GM12873 (cell line): ENCODE data around the gene NUDT3.

ENCODE experiments used
- TF ChIP-seq, protein P1 (sequence below): IDR thresholded peaks from 2 replicates; pipeline ENCODE4 v1.5.1; 2012; ENCODE audit warnings: low read depth, mild to moderate bottlenecking, moderate library complexity, low read length, control low read depth; ENCODE audit not compliant: insufficient read depth; ENCODE audit errors: missing control alignments

NUDT3 gene

DNA sequence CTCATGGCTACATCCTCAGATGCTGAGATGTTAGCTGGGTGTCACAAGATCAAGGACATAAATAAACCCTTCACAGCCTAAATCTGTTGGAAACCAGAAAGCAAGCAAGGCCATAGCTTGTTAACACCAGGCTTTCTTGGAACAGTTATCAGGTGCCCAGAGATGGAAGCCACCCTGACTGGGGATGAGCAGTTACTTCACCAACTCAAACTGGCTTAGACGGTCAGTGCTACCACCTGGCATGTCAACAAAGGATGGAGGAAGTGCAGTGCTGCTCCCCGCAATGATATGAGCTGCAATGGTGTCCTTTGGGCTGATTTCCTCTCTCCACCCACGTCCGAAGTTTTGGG lies 114.7 kb downstream of the NUDT3 start:
- TF ChIP-seq, protein P1, sequence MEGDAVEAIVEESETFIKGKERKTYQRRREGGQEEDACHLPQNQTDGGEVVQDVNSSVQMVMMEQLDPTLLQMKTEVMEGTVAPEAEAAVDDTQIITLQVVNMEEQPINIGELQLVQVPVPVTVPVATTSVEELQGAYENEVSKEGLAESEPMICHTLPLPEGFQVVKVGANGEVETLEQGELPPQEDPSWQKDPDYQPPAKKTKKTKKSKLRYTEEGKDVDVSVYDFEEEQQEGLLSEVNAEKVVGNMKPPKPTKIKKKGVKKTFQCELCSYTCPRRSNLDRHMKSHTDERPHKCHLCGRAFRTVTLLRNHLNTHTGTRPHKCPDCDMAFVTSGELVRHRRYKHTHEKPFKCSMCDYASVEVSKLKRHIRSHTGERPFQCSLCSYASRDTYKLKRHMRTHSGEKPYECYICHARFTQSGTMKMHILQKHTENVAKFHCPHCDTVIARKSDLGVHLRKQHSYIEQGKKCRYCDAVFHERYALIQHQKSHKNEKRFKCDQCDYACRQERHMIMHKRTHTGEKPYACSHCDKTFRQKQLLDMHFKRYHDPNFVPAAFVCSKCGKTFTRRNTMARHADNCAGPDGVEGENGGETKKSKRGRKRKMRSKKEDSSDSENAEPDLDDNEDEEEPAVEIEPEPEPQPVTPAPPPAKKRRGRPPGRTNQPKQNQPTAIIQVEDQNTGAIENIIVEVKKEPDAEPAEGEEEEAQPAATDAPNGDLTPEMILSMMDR: no peak

DNA sequence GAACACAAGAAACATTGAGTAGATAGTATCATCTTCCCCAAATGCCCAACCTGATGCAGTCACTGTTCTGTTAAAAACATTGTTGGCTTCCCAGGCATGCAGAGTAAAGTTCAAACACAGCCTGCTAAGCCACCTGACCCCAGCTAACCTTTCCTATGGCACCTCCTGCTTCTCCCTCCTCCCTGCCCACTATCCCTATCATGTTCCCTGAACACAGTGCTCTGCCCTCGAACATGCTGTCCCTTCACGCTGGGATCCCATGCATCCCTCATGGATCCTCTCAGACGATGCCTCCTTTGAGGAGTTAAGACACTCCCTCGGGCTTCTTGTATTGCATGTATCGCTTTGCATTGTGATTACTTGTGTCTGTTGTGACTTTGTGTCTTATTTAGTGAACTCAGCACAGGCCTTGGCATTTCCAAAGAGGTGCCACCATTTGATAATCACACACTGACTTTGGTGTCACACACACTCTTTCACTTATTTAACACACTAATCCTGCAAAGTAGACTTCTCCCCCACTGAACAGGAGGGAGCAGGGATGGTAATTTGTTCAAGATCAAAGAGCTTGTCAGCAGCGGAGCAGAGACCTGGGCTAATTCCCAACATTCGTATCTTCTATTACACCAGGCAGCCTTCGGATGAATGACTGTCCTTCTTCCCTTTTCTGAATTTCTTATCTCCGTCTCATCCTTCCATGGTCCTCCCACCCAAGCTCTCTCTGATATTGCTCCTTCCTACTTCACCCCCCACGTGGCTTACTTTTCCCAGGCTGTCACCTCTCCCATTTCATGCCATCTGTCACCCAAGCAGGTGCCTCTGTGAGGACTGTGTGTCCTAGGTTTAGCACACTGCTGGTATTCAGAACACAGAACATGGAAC lies 115.3 kb downstream of the NUDT3 start:
- TF ChIP-seq, protein P1: no peak

DNA sequence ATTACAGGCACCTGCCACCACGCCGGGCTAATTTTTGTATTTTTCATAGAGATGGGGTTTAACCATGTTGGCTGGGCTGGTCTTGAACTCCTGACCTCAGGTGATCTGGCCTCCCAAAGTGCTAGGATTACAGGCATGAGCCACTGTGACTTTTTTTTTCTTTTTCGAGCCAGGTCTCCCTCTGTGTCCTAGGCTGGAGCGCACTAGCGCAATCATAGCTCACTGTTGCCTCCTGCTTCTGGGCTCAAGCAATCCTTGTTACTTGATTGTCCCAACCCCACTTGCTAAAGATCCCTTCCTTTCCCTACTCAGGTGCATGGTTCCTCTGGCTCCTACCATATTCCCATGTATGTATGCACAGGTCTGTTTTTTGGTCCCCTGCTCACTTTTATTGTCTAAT lies 116.3 kb downstream of the NUDT3 start:
- TF ChIP-seq, protein P1: no peak

DNA sequence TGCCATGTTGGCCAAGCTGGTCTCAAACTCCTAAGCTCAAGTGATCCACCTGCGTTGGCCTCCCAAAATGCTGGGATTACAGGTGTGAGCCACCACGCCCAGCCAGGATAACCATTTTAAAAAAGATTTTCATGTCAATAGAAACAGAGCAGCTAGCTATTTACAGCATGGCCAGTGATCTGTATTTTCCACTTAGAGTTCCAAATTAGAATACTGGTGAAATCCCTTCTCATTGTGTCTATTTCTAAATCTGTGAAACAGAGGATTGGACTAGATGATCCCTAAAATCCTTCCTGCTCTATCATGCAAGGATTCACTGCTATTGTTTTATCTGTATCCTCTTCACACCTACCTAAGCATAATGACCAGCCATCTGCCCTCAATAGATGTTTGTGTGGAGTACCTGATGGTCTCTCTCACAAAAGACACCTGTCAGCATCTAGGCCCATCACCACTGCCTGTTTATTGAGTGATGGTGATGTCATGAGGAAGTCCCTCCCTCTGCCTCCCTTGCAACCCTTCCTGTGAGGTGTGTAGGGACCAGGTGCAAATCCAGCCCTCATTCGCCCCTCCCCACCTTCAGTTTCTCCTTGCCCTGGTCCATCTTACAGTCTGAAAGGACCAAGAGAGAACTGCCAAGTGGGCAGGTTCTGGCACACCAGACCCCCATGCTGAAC lies 117.2 kb downstream of the NUDT3 start:
- TF ChIP-seq, protein P1: no peak

DNA sequence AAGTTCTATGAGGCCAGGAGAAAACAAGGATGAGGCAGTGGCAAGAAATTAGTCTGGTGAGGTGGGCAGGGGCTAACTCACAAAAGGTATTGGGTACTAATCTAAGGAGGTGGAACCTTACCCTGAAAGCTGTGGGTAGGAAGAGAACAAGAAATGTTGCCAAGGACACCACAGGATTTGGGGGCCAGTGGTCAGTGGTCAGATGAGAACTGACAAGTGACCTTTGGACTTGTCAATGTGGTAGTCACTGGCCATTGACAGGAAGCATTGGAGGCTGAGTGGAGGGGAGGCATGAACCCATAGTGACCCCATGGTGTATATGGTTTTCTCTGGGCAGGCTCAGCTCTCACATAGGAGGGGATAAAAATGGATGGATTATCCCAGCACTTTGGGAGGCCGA lies 118.3 kb downstream of the NUDT3 start:
- TF ChIP-seq, protein P1: no peak

DNA sequence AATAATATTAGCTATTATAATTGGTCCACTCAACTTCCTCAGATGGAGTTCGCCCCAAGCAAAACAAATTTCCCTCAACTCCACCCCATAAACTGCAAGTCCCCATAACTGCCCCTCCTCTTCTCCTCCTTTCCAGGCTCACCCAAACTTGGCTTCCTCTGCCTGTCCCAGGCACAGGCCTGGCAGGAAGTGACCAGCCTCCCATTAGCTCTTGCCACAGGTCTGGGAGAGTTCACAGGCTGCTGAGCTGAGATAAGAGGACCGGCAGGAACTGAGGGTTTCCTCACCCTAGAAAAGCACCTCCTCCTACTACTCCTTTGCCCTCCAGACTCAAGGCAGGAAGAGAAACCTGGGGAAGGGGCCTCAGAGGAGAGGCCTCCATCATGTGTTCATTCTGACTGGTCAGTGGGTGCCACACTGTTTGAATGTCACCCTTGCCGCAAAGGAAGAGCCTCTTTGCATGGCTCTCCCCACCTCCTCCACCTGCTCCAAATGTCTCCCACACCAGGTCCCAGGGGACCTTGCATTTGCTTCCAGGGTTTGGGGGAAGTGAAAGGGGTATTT lies 119.1 kb downstream of the NUDT3 start:
- TF ChIP-seq, protein P1: no peak
